GM21576 (cell line): ENCODE data around the gene C1orf159.
"Not testable (repeated sequence)": the region's sequence is repeated elsewhere in the genome, so short reads cannot be mapped to it uniquely, and the experiment has no call there.

Experiments used
- ATAC-seq: cut with Tn5 transposase; IDR thresholded peaks from one replicate; pipeline ENCODE4 v1.9.1; 2021; ENCODE audit warnings: mild to moderate bottlenecking, moderate library complexity; ENCODE audit not compliant: unreplicated experiment

Gene C1orf159

GRCh38 chr1:1119272-1119890 lies 3.5 kb upstream of the C1orf159 start:
- ATAC-seq, result no peak

DNA sequence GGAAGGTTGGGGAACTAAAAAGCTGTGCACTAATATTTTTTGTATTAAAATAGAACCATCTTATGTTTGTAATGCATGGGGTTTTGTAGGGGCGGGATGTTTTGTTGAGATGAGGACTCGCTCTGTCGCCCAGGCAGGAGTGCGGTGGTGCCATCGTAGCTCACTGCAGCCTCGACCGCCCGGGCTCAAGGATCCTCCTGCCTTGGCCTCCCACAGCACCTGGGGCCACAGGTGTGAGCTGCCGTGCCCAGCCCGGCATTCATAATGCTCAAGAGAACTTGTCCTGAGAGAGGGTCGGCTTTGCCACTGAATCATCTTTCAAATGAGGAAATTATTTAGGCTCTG lies 3.0 kb upstream of the C1orf159 start:
- no peak for ATAC-seq

- no peak for ATAC-seq
Measured at GRCh38 chr1:1118011-1118875, 2.4 kb upstream of the C1orf159 start.

- no peak for ATAC-seq
Measured at GRCh38 chr1:1117469-1117831, 1.6 kb upstream of the C1orf159 start.

- ATAC-seq, result no peak
Measured at GRCh38 chr1:1116701-1117468, 996 bp upstream of the C1orf159 start.

- ATAC-seq, result no peak
Measured at GRCh38 chr1:1115136-1115785, 628 bp downstream of the C1orf159 start.

GRCh38 chr1:1114431-1114830 lies 1.5 kb downstream of the C1orf159 start:
- ATAC-seq, result no peak

GRCh38 chr1:1112237-1112985 lies 3.5 kb downstream of the C1orf159 start:
- ATAC-seq, result no peak

GRCh38 chr1:1111516-1112236 lies 4.2 kb downstream of the C1orf159 start:
- no peak for ATAC-seq

DNA sequence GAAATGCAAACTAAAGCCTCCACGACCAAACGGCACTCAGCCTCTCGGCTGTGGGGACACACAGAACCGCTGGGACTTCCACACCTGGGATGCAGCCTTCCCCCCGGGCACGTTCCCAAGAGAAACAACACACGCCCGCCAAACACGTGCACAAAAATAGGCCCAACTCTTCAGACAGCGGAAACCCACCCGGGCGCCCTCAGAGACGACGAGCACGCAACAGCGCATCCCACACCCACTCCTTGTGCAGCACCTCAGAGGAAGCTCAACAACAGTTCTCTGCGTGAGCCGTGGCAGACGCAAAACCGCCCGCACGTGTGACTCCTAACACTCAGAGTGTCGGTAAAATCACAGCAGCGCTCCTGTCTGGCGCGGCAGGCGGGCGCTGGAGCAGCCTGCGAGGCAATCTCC lies 5.3 kb downstream of the C1orf159 start:
- no peak for ATAC-seq

DNA sequence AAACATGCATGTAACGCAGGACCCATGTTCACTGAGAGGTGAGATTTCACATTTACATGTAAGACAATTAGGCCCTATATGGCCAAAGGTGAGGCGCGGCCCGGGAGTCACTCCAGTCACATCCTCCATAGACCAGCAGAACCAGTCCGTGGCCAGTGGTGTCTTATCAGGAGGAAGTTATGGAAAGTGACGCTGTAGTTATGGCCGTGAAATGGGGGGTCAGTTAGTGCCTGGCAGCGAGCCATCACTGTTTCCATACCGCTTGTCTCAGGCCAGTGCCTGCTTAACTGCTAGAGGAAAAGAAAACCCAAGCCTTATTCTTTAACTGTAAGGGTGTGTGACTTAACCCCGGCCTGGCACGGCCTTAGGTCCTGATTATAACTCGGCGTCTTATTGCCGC lies 6.1 kb downstream of the C1orf159 start:
- no peak for ATAC-seq

- no peak for ATAC-seq
Measured at GRCh38 chr1:1106510-1107221, 9.2 kb downstream of the C1orf159 start.

DNA sequence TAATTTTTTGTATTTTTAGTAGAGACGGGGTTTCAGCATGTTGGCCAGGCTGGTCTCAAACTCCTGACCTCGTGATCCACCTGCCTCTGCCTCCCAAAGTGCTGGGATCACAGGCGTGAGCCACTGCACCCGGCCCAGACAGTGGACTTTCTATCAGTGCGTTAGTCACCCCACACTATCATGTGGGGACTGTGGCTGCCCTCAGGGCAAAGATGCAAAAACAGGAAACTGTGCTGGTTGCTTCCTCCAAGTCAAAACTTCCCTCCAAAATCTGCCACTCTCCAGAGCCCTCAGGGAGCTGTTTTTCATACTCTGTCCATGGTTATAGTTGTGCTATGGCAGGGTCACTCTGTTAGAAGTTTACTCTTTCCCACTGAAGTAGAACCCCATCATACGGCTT lies 11.7 kb downstream of the C1orf159 start:
- not testable (repeated sequence) for ATAC-seq

DNA sequence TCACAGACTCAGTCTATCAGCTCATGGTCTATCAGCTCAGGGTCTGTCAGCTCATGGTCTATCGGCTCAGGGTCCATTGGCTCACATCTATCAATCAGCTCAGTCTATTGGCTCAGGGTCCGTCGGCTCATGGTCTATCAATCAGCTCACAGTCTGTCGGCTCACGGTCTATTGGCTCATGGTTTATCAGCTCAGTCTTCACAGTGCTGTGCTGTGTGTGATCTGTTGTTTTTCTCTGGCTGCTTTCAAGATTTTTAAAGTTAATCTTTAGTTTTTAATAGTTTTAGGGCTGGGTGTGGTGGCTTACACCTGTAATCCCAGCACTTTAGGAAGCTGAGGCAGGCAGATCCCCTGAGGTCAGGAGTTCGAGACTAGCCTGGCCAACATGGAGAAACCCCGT lies 14.4 kb downstream of the C1orf159 start:
- ATAC-seq, result no peak

GRCh38 chr1:1100296-1100695 lies 15.6 kb downstream of the C1orf159 start:
- no peak for ATAC-seq

- no peak for ATAC-seq
Measured at GRCh38 chr1:1099506-1100183, 16.2 kb downstream of the C1orf159 start.

DNA sequence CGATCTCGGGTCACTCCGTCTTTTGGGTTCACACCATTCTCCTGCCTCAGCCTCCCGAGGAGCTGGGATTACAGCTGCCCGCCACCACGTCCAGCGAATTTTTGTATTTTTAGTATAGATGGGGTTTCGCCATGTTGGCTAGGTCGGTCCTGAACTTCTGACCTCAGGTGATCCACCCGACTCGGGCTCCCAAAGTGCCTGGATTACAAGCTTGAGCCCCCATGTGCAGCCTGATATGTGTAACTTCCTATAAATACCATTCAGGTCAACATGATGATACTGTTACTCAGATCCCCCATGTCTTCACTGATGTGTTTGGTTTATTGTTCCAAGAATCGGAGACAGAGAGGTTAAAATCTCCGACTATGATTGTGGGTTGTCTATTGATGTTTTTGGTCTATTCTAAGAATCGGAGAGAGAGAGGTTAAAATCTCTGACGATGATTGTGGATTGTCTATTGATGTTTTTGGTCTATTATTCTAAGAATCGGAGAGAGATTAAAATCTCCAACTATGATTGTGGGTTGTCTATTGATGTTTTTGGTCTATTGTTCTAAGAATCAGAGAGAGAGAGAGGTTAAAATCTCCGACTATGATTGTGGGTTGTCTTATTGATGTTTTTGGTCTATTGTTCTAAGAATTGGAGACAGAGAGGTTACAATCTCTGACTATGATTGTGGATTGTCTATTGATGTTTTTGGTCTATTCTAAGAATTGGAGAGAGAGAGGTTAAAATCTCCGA lies 17.0 kb downstream of the C1orf159 start:
- ATAC-seq, result no peak

DNA sequence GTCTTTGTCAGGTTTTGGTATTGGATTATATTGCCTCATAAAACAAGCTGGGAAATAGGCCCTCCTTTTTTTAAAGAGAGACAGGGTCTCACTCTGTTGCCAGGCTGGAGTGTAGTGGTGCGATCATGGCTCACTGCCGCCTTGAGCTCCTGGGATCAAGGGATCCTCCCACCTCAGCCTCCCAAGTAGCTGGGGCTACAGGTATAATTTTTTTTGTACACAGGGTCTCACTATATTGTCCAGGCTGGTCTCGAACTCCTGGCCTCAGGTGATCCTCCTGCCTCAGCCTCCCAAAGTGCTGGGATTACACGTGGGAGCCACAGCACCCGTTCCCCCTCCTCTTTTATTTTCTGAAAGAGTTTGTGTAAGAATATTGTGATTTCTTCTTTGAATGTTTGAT lies 19.8 kb downstream of the C1orf159 start:
- ATAC-seq, result not testable (repeated sequence)
